LNCaP clone FGC (cell line): ENCODE data around the gene HARBI1.
"Not testable (repeated sequence)": the region's sequence is repeated elsewhere in the genome, so short reads cannot be mapped to it uniquely, and the experiment has no call there.

Source experiments
- DNase-seq: peaks from one replicate; pipeline ENCODE4 v3.0.0-alpha.2; 2011; ENCODE audit warnings: low read depth
- H3K4me3 ChIP-seq: 2 replicates; pipeline ENCODE4 v1.5.1; 2011; ENCODE audit warnings: mild to moderate bottlenecking, low read depth, low read length, control low read depth
- TF ChIP-seq, protein P1 (sequence below): IDR thresholded peaks from 2 replicates; pipeline ENCODE4 v1.5.1; 2012; ENCODE audit warnings: mild to moderate bottlenecking; ENCODE audit not compliant: control insufficient read depth, insufficient read depth; ENCODE audit errors: extremely low read depth

HARBI1 gene

GRCh38 chr11:46588915-46589314 lies 28.1 kb downstream of the HARBI1 start:
- H3K4me3 ChIP-seq: no peak overlapping the region
- TF ChIP-seq, protein P1, sequence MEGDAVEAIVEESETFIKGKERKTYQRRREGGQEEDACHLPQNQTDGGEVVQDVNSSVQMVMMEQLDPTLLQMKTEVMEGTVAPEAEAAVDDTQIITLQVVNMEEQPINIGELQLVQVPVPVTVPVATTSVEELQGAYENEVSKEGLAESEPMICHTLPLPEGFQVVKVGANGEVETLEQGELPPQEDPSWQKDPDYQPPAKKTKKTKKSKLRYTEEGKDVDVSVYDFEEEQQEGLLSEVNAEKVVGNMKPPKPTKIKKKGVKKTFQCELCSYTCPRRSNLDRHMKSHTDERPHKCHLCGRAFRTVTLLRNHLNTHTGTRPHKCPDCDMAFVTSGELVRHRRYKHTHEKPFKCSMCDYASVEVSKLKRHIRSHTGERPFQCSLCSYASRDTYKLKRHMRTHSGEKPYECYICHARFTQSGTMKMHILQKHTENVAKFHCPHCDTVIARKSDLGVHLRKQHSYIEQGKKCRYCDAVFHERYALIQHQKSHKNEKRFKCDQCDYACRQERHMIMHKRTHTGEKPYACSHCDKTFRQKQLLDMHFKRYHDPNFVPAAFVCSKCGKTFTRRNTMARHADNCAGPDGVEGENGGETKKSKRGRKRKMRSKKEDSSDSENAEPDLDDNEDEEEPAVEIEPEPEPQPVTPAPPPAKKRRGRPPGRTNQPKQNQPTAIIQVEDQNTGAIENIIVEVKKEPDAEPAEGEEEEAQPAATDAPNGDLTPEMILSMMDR: no peak
- no peak for DNase-seq

GRCh38 chr11:46588131-46588530 lies 28.9 kb downstream of the HARBI1 start:
- no peak overlapping the region for H3K4me3 ChIP-seq

DNA sequence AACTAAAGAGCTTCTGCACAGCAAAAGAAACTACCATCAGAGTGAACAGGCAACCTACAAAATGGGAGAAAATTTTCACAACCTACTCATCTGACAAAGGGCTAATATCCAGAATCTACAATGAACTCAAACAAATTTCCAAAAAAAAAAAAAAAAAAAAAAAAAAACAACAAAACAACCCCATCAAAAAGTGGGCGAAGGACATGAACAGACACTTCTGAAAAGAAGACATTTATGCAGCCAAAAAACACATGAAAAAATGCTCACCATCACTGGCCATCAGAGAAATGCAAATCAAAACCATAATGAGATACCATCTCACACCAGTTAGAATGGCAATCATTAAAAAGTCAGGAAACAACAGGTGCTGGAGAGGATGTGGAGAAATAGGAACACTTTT lies 33.5 kb downstream of the HARBI1 start:
- not testable (repeated sequence) for DNase-seq, H3K4me3 ChIP-seq

More at GRCh38 chr11:46588131-46588530, 28.9 kb downstream of the HARBI1 start:
- TF ChIP-seq, protein P1: no peak
- DNase-seq: no peak

GRCh38 chr11:46582588-46582987 lies 34.4 kb downstream of the HARBI1 start:
- no peak overlapping the region for H3K4me3 ChIP-seq
- no peak for DNase-seq
- TF ChIP-seq, protein P1: no peak

GRCh38 chr11:46577058-46577457 lies 40.0 kb downstream of the HARBI1 start:
- H3K4me3 ChIP-seq: no peak overlapping the region
- DNase-seq: no peak
- TF ChIP-seq, protein P1: no peak

DNA sequence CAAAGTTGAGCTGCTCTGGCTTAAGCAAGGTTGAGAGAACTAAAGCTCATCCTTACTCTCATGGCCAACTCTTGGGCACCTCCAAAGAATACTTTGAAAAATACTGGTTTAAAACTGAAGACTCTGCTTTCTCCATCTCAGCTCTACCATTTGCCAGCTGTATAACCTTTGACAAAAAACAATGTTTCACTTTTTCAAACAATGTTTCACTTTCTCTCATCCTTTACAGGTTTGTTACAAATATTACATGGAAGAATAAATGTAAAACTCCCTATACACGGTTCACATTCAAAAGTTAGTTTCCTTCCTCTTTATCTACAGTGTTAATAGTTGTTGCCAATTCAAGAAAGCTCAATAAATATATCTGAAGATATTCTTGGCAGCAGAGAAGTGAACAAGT lies 42.4 kb downstream of the HARBI1 start:
- TF ChIP-seq, protein P1: no peak
- no peak for DNase-seq
- no peak overlapping the region for H3K4me3 ChIP-seq

GRCh38 chr11:46570790-46571398 lies 46.1 kb downstream of the HARBI1 start:
- TF ChIP-seq, protein P1: no peak
- no peak overlapping the region for H3K4me3 ChIP-seq
- no peak for DNase-seq
